ENCODE data around the gene IFIT3. TPM values are rescaled to one million over a fixed set of nuclear protein-coding genes. Genes with fewer than 3 reads are reported as not detected.

IFIT3 gene
- total and polyA plus RNA-seq, 2 experiments from 2014 or later, result 0.42 to 0.52 TPM

GRCh38 chr10:89283025-89283935 is 44.5 kb upstream of the IFIT3 start:
- H3K4me2 ChIP-seq, result peak overlapping the region; percentile 55; the same call in 1 of the 2 replicates
- TF ChIP-seq, protein P1, sequence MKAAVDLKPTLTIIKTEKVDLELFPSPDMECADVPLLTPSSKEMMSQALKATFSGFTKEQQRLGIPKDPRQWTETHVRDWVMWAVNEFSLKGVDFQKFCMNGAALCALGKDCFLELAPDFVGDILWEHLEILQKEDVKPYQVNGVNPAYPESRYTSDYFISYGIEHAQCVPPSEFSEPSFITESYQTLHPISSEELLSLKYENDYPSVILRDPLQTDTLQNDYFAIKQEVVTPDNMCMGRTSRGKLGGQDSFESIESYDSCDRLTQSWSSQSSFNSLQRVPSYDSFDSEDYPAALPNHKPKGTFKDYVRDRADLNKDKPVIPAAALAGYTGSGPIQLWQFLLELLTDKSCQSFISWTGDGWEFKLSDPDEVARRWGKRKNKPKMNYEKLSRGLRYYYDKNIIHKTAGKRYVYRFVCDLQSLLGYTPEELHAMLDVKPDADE (IDR thresholded peaks at IDR 0.05), result no peak
- TF ChIP-seq EZH2phosphoT487 (IDR thresholded peaks at IDR 0.05; ENCODE audit: unreplicated experiment), result no peak
- TF ChIP-seq, protein P2, sequence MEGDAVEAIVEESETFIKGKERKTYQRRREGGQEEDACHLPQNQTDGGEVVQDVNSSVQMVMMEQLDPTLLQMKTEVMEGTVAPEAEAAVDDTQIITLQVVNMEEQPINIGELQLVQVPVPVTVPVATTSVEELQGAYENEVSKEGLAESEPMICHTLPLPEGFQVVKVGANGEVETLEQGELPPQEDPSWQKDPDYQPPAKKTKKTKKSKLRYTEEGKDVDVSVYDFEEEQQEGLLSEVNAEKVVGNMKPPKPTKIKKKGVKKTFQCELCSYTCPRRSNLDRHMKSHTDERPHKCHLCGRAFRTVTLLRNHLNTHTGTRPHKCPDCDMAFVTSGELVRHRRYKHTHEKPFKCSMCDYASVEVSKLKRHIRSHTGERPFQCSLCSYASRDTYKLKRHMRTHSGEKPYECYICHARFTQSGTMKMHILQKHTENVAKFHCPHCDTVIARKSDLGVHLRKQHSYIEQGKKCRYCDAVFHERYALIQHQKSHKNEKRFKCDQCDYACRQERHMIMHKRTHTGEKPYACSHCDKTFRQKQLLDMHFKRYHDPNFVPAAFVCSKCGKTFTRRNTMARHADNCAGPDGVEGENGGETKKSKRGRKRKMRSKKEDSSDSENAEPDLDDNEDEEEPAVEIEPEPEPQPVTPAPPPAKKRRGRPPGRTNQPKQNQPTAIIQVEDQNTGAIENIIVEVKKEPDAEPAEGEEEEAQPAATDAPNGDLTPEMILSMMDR (conservative IDR thresholded peaks at IDR 0.05; ENCODE audit: low read depth in 2 of 2), result no peak
- TF ChIP-seq ZNF331 (CRISPR knock-in tag; IDR thresholded peaks at IDR 0.05; ENCODE audit: low read depth), result no peak
- no peak for TF ChIP-seq ZNF114 (CRISPR knock-in tag; IDR thresholded peaks at IDR 0.05)
- TF ChIP-seq NANOG (IDR thresholded peaks at IDR 0.05; ENCODE audit: borderline replicate concordance), result no peak
- TF ChIP-seq STAT1 (IDR thresholded peaks at IDR 0.05; ENCODE audit: unreplicated experiment), result no peak
- TF ChIP-seq CREB1 (CRISPR knock-in tag; IDR thresholded peaks at IDR 0.05; ENCODE audit: low read depth), result no peak
- TF ChIP-seq, protein P3, sequence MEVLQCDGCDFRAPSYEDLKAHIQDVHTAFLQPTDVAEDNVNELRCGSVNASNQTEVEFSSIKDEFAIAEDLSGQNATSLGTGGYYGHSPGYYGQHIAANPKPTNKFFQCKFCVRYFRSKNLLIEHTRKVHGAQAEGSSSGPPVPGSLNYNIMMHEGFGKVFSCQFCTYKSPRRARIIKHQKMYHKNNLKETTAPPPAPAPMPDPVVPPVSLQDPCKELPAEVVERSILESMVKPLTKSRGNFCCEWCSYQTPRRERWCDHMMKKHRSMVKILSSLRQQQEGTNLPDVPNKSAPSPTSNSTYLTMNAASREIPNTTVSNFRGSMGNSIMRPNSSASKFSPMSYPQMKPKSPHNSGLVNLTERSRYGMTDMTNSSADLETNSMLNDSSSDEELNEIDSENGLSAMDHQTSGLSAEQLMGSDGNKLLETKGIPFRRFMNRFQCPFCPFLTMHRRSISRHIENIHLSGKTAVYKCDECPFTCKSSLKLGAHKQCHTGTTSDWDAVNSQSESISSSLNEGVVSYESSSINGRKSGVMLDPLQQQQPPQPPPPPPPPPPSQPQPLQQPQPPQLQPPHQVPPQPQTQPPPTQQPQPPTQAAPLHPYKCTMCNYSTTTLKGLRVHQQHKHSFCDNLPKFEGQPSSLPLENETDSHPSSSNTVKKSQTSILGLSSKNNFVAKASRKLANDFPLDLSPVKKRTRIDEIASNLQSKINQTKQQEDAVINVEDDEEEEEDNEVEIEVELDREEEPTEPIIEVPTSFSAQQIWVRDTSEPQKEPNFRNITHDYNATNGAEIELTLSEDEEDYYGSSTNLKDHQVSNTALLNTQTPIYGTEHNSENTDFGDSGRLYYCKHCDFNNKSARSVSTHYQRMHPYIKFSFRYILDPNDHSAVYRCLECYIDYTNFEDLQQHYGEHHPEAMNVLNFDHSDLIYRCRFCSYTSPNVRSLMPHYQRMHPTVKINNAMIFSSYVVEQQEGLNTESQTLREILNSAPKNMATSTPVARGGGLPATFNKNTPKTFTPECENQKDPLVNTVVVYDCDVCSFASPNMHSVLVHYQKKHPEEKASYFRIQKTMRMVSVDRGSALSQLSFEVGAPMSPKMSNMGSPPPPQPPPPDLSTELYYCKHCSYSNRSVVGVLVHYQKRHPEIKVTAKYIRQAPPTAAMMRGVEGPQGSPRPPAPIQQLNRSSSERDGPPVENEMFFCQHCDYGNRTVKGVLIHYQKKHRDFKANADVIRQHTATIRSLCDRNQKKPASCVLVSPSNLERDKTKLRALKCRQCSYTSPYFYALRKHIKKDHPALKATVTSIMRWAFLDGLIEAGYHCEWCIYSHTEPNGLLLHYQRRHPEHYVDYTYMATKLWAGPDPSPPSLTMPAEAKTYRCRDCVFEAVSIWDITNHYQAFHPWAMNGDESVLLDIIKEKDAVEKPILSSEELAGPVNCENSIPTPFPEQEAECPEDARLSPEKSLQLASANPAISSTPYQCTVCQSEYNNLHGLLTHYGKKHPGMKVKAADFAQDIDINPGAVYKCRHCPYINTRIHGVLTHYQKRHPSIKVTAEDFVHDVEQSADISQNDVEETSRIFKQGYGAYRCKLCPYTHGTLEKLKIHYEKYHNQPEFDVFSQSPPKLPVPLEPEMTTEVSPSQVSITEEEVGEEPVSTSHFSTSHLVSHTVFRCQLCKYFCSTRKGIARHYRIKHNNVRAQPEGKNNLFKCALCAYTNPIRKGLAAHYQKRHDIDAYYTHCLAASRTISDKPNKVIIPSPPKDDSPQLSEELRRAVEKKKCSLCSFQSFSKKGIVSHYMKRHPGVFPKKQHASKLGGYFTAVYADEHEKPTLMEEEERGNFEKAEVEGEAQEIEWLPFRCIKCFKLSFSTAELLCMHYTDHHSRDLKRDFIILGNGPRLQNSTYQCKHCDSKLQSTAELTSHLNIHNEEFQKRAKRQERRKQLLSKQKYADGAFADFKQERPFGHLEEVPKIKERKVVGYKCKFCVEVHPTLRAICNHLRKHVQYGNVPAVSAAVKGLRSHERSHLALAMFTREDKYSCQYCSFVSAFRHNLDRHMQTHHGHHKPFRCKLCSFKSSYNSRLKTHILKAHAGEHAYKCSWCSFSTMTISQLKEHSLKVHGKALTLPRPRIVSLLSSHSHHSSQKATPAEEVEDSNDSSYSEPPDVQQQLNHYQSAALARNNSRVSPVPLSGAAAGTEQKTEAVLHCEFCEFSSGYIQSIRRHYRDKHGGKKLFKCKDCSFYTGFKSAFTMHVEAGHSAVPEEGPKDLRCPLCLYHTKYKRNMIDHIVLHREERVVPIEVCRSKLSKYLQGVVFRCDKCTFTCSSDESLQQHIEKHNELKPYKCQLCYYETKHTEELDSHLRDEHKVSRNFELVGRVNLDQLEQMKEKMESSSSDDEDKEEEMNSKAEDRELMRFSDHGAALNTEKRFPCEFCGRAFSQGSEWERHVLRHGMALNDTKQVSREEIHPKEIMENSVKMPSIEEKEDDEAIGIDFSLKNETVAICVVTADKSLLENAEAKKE (CRISPR knock-in tag; IDR thresholded peaks at IDR 0.05), result no peak
- TF ChIP-seq JUNB (IDR thresholded peaks at IDR 0.05; ENCODE audit: unreplicated experiment), result no peak
- peaks cover 23% of the 10 kb centered on the region for H3K4me1 Mint-ChIP-seq
- H3K9me2 ChIP-seq (ENCODE audit: insufficient read depth), result no peaks in the 10 kb centered on the region; the same call in 1 of the 2 replicates
- no peak overlapping the region for H3K4me3 Mint-ChIP-seq
- no peaks in the 10 kb centered on the region for H3K27me3 ChIP-seq (ENCODE audit: insufficient read depth)
- no peak overlapping the region for H3K4me3 ChIP-seq
- H3K4me1 ChIP-seq (ENCODE audit: insufficient read depth), result peaks cover 11% of the 10 kb centered on the region; the same call in 1 of the 2 replicates
- no peaks in the 10 kb centered on the region for H3F3A ChIP-seq (replicated peaks; ENCODE audit: low read depth)
- H3K27ac Mint-ChIP-seq, result no peak overlapping the region; the same call in 1 of the 2 replicates
- H3K9me3 Mint-ChIP-seq, result peaks cover 18% of the 10 kb centered on the region
- H3K79me2 ChIP-seq (replicated peaks; ENCODE audit: insufficient read depth), result no peaks in the 10 kb centered on the region
- H3K36me3 ChIP-seq (ENCODE audit: insufficient read depth), result no peaks in the 10 kb centered on the region
- DNase-seq (ENCODE audit: low spot score), result no peak
- no peaks in the 10 kb centered on the region for H3K27me3 Mint-ChIP-seq (ENCODE audit: insufficient read depth, low read depth, poor library complexity)
- no peaks in the 10 kb centered on the region for H4K20me1 ChIP-seq (replicated peaks; ENCODE audit: insufficient read depth)
- peaks cover 18% of the 10 kb centered on the region for H3K36me3 Mint-ChIP-seq (ENCODE audit: low read depth)
- H2AFZ ChIP-seq, result peak overlapping the region; percentile 87
- peak; percentile 60 for ATAC-seq
- no peak overlapping the region for H3K27ac ChIP-seq (ENCODE audit: low read depth)

Data from GM23338 (cell line).